Activated T-helper 1 cell treated with anti-CD3 and anti-CD28 coated beads, Interleukin-12 subunit alpha, Interleukin-12 subunit beta, Interleukin-2, Interleukin-4 antibody, amounts not matched to agents 30 ng/mL and 10 ng/mL and 1 ng/mL, durations not matched to agents 14 hours and 24 hours and 36 hours (primary cell): ENCODE data around the gene RAB15. TPM values are rescaled to one million over a fixed set of nuclear protein-coding genes. Genes with fewer than 3 reads are reported as not detected.

ENCODE experiments used
- DNase-seq: peaks from one replicate; pipeline ENCODE4 v3.0.0; 2021; ENCODE audit warnings: low spot score
- H3K27ac Mint-ChIP-seq: one replicate; pipeline ENCODE4 v1.8.0; 2021; ENCODE audit warnings: mild to moderate bottlenecking, mixed read lengths
- H3K27me3 Mint-ChIP-seq: one replicate; pipeline ENCODE4 v1.8.0; 2022; ENCODE audit warnings: mild to moderate bottlenecking, moderate library complexity, mixed read lengths; ENCODE audit not compliant: insufficient read depth
- H3K36me3 Mint-ChIP-seq: one replicate; pipeline ENCODE4 v1.8.0; 2021; ENCODE audit warnings: low read depth, mixed read lengths
- H3K4me1 Mint-ChIP-seq: one replicate; pipeline ENCODE4 v1.8.0; 2021; ENCODE audit warnings: low read depth, mixed read lengths
- H3K4me3 Mint-ChIP-seq: one replicate; pipeline ENCODE4 v1.8.0; 2021; ENCODE audit warnings: mild to moderate bottlenecking, moderate library complexity, mixed read lengths
- H3K9me3 Mint-ChIP-seq: one replicate; pipeline ENCODE4 v1.8.0; 2021; ENCODE audit warnings: mixed read lengths
- intact Hi-C: fragments of 100-400 bp; cut with micrococcal nuclease; formaldehyde crosslinking; loops from one replicate; pipeline ENCODE4 v1.15.1; 2024
- total RNA-seq: library from RNA; stranded (reverse); gene quantifications from 2 replicates; pipeline ENCODE4 v1.2.3, GENCODE V29; 2022

Gene RAB15
- total RNA-seq, 1 donor from 2014 or later, result 5.7 TPM

DNA sequence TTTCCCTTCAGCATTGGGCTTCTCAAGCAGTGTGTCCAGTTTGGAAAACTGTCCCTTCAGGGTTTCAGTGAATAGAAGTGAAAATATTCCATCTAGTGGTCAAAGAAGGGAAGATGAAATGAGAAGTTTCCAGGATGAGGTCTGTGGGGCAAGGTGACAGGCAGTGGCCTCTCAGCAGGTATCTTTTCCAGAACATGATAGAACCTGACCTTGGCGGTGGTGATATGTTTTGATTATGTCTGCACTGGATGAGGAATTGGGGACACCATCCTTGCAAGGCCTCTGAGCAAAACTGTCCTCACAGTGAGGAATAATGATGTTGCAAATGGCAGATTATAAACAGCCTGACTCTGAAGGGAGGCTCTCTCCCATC, 34.3 kb downstream of the RAB15 start:
- peaks cover 34% of the 10 kb centered on the region for H3K36me3 Mint-ChIP-seq
- no peaks in the 10 kb centered on the region for H3K27me3 Mint-ChIP-seq
- intact Hi-C loops, result no loop called here
- H3K27ac Mint-ChIP-seq, result no peak overlapping the region
- no peak overlapping the region for H3K4me3 Mint-ChIP-seq
- no peaks in the 10 kb centered on the region for H3K9me3 Mint-ChIP-seq
- no peak for DNase-seq
- H3K4me1 Mint-ChIP-seq, result peaks cover 52% of the 10 kb centered on the region

DNA sequence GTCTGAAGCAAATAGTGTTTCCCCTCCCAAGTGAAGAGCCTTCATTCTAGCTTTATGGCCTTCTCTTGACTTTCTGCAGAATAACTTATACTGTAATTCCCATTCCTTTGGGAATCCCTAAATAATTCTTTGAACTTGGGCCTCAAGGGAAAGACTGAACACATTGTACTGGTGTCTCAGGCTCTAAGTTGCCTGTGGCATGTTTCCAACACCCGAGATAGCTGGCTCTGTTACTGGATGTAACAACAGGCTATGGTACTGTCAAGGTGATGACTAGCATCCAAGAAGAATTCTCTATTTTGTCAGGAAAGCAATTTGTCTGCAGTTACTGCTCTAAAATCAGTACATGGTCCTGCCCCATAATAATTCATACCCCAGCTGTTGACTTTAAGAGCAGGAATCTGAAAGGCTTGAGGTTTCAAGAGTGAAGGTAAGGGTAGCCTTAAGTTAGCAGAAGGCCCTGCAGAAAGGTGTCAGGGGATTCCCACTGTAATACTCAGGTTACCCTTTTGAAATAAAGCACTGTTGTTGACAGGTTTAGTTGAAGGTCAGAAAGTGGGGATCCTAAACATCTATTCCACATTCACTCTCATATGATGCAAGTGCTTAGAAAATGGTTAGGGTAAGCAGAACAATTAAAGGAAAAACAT, 34.8 kb downstream of the RAB15 start:
- Mint-ChIP-seq H3K27me3 (no peaks in the 10 kb centered on the region), H3K9me3 (no peaks in the 10 kb centered on the region), H3K4me3 (no peak overlapping the region), H3K36me3 (peaks cover 35% of the 10 kb centered on the region), H3K27ac (no peak overlapping the region), H3K4me1 (peaks cover 50% of the 10 kb centered on the region)
- no peak for DNase-seq
- intact Hi-C loops, result no loop called here

DNA sequence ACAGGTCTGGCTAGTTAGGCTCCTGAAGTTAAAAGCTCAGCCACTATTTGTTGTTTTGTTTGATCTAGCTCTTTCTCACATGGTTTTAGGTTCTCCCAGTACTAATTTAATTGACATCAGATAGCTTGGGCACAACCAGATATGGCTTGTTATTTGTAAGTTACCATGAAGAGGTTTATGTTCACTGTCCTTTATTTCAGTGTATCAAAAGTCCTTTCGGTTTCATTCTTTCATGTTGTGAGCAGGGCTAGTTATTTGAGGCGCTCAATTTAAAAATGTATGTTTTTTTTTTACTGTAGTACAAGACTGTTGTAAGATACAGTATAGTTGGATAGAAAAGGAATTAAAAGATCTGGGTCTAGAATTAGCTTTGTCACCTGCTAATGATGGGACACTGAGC, 36.6 kb downstream of the RAB15 start:
- H3K36me3 Mint-ChIP-seq, result peaks cover 43% of the 10 kb centered on the region
- H3K9me3 Mint-ChIP-seq, result no peaks in the 10 kb centered on the region
- peak overlapping the region; percentile 54 for H3K4me3 Mint-ChIP-seq
- H3K27ac Mint-ChIP-seq, result peak overlapping the region; percentile 57
- no peaks in the 10 kb centered on the region for H3K27me3 Mint-ChIP-seq
- intact Hi-C loops, result no loop called here
- peaks cover 50% of the 10 kb centered on the region for H3K4me1 Mint-ChIP-seq
- no peak for DNase-seq

DNA sequence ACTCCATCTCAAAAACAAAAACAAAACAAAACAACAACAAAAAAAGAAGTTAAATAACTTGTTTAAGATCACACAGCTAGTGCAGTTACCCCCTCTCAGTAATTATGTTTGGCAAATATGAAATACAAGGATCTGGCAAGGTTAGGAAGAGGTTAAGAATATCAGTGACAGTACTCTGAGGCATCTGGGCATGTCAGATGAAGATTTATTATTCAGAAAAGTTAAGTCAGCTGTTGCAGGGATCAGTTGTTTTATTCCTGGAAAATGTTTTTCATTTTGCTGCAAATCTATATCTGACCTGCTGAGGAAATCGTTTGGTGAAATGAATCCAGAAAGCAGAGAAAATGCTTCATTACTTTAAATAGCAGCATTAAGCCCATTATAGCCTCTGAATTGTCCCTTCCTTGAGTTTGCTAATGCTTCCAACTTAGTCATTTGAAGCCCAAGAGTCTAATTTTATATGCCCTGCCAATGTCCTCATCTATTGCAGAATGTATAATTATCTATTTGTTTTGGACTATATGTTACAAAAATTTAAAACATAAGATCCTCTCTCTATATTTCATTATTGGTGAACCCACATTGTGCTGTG, 37.7 kb downstream of the RAB15 start:
- H3K4me3 Mint-ChIP-seq, result no peak overlapping the region
- H3K36me3 Mint-ChIP-seq, result peaks cover 47% of the 10 kb centered on the region
- peaks cover 41% of the 10 kb centered on the region for H3K4me1 Mint-ChIP-seq
- H3K27ac Mint-ChIP-seq, result peak overlapping the region; percentile 36
- no peaks in the 10 kb centered on the region for H3K27me3 Mint-ChIP-seq
- no peak for DNase-seq
- intact Hi-C loops, result no loop called here
- no peaks in the 10 kb centered on the region for H3K9me3 Mint-ChIP-seq

DNA sequence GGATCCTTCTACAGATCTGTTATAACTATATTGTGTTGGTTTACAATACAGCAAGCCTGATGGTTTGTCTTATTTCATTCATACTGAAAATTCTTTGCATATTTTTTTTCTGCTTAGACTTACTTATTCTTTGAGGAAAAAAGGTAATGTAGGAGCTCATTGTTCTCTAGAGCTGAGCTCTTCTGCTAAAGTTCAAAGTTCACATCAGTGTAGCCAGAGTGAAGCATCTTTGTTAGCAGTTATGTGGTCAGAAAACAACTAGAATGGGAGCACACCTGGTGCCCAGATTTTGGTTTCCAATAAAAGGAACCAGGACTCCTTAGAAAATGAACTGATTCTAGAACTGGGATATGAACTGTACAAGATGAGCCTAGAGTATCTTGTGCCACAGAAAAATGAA, 39.9 kb downstream of the RAB15 start:
- Mint-ChIP-seq H3K9me3 (no peaks in the 10 kb centered on the region), H3K27me3 (no peaks in the 10 kb centered on the region), H3K27ac (no peak overlapping the region), H3K36me3 (peaks cover 35% of the 10 kb centered on the region), H3K4me3 (no peak overlapping the region), H3K4me1 (peaks cover 31% of the 10 kb centered on the region)
- intact Hi-C loops, result no loop called here
- DNase-seq, result no peak

DNA sequence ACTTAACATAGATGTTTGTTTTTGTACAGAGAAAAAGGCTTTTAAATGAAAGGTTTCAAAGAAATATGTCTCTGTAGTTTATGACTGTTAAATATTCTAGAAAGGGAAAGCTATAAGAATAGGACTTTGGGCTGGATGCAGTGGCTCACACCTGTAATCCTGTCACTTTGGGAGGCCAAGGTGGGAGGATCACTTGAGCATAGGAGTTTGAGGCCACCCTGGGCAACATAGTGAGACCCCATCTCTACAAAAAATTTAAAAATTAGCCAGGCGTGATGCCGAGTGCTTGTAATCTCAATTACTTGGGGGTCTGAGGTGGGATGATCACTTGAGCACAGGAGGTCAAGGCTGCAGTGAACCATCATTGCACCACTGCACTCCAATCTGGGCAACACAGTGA, 41.0 kb downstream of the RAB15 start:
- H3K4me3 Mint-ChIP-seq, result no peak overlapping the region
- intact Hi-C loops, result no loop called here
- peaks cover 38% of the 10 kb centered on the region for H3K36me3 Mint-ChIP-seq
- H3K27ac Mint-ChIP-seq, result no peak overlapping the region
- H3K4me1 Mint-ChIP-seq, result peaks cover 30% of the 10 kb centered on the region
- H3K27me3 Mint-ChIP-seq, result no peaks in the 10 kb centered on the region
- DNase-seq, result no peak
- no peaks in the 10 kb centered on the region for H3K9me3 Mint-ChIP-seq

DNA sequence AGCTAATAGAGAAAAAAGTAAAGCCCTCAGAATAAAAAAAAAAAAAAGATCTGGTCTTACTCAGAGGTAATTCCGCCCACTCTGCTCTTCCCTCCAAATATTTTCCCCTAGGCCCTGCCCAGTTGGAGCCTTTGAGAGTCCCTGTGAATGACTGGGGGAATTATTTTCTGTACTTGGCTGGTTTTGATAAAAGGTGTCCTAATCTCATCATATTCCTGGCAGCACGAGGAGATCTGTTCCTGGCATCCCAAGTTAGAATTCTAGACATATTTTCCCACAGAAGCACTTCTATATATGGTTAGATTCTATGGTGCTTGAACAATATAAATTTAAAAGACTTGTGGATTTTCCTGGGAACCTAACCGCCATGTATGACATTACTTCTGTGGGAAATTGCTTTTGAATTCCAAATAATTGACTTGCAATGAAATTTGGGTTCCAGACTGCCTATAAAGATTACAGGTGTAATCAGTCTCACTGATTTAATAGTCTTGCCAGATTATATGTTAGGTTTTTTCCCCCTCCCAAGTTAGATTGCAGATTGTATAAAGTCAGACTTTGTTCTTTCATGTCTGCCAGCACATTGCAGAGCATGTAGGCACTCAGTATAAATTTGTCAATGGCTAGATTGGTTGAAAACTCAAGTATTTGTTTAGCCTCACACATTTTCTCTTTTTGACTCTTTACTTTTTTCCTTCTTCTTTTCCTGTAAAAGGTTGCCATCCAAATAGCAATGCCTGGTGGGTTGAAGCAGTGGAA, 41.9 kb downstream of the RAB15 start:
- peak overlapping the region; percentile 31 for H3K27ac Mint-ChIP-seq
- peak overlapping the region; percentile 5 for H3K4me3 Mint-ChIP-seq
- intact Hi-C loops, result no loop called here
- H3K4me1 Mint-ChIP-seq, result peaks cover 26% of the 10 kb centered on the region
- H3K36me3 Mint-ChIP-seq, result peaks cover 35% of the 10 kb centered on the region
- no peak for DNase-seq
- H3K9me3 Mint-ChIP-seq, result no peaks in the 10 kb centered on the region
- H3K27me3 Mint-ChIP-seq, result no peaks in the 10 kb centered on the region

DNA sequence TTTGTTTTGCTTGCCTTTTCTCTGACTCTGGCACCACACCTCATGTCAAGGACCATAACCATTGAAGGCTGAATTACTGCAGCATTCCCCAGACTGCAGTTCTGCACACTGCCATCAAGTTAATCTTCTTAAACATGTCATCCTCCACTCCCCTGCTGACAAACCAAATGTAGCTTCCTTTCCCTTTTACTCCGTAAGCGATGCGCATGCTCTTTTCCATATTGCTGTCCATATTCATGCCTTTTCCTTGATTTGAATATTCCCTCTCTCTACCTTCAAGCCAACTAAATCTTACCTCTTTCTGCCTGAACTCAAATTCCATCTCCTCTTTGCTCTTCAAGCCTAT, 43.1 kb downstream of the RAB15 start:
- H3K36me3 Mint-ChIP-seq, result peaks cover 31% of the 10 kb centered on the region
- intact Hi-C loops, result loop anchor here (1.0 to 5.0 kb wide), 4 partner anchors 15 to 173 kb away; partner anchors contain the start of genes FNTB, MAX and RAB15

DNA sequence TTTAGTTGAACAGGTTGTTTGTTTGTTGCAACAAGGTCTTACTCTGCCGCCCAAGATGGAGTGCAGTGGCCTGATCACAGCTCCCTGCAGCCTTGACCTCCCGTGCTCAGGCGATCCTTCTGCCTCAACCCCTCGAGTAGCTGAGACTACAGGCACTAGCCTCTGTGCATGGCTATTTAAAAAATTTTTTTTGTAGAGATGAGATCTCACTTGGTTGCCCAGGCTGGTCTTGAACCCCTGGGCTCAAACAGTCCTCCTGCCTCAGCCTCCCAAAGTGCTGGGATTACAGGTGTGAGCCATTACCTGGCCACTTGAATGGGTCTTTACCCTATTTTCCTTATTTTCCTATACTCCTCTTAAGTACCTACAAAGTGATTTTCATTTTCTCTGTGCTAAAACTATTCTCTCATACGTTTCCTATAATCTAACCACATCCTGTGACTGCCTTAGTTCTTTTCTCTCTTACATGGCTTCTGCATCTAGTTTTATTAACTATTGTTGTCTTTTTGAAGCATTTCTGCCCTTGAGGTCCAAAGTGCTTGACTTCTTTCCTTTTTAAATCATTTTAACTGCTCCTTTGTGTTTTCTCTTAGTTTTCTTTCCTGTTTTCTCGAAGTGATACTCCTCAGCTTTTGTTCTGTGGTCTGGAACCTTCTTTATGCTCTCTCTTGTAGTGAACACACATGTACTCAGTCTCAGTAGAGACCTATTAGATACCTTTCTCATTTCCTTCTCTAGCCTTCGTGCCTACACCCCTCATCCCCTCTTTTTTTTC, 43.7 kb downstream of the RAB15 start:
- no peak for DNase-seq
- Mint-ChIP-seq H3K4me3 (no peak overlapping the region), H3K36me3 (peaks cover 31% of the 10 kb centered on the region), H3K27me3 (no peaks in the 10 kb centered on the region), H3K4me1 (peaks cover 25% of the 10 kb centered on the region), H3K9me3 (no peaks in the 10 kb centered on the region), H3K27ac (no peak overlapping the region)
- intact Hi-C loops, result loop anchor here (1.0 to 5.0 kb wide), 5 partner anchors 14 to 174 kb away; partner anchors contain the start of genes CHURC1, FNTB, MAX and RAB15

More for the DNA sequence above, 43.1 kb downstream of the RAB15 start:
- peaks cover 21% of the 10 kb centered on the region for H3K4me1 Mint-ChIP-seq
- peak; percentile 6 for DNase-seq
- H3K4me3 Mint-ChIP-seq, result no peak overlapping the region
- no peak overlapping the region for H3K27ac Mint-ChIP-seq
- H3K9me3 Mint-ChIP-seq, result no peaks in the 10 kb centered on the region
- no peaks in the 10 kb centered on the region for H3K27me3 Mint-ChIP-seq

DNA sequence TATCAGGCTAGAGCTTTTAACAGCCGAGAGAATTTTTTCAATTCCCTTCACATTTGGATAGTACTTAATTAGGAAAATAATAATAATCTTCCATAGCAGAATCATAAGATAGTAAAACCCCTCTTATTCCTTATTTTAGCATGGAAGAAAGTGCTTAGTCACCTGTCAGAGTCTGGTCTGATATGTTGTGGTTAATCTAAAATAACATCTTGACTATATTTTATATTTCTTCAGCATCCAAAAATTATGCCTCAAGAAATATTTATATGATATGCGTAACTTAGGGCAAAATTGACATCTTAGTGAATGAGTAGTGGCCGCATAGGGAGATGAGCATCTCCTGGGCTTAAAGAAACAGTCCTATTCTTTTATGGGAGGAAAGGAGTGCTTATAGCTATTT, 45.1 kb downstream of the RAB15 start:
- Mint-ChIP-seq H3K4me3 (no peak overlapping the region), H3K27me3 (no peaks in the 10 kb centered on the region), H3K4me1 (peaks cover 25% of the 10 kb centered on the region)

DNA sequence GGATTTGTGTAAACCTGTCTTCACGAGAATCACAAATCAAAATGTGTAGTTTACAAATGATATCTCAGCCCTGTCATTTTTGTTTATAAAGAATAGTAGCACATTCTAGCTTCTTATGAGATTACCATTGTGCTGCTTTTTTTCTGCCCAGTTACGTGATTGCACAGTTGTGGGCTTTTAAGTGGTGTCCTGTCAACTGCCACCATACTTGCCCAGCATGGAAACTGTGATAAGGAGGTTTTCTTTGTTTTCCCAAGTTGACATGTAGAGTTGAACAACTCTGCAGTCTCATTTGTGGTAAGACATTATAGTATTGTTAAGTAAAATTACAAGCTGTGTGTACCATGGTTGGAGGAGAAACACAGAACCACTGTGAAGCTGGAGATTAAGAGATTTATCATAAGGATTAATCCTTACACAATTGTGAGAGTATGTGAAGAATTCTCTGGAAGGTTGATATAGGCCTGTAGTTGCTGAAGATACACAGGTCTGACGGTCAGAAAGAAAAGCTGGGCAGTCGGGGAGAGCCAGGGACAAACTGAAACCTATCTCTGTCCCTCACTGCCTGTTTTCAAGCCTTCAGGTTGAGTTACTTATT, 45.6 kb downstream of the RAB15 start:
- peaks cover 27% of the 10 kb centered on the region for H3K36me3 Mint-ChIP-seq
- H3K27ac Mint-ChIP-seq, result peak overlapping the region; percentile 70
- no peaks in the 10 kb centered on the region for H3K9me3 Mint-ChIP-seq
- no peak overlapping the region for H3K4me3 Mint-ChIP-seq
- H3K4me1 Mint-ChIP-seq, result peaks cover 29% of the 10 kb centered on the region
- H3K27me3 Mint-ChIP-seq, result no peaks in the 10 kb centered on the region
- intact Hi-C loops, result loop anchor here (5.0 kb wide), 3 partner anchors 46 to 176 kb away; partner anchors contain the start of genes FNTB, MAX and RAB15
- no peak for DNase-seq

More for the DNA sequence above, 45.1 kb downstream of the RAB15 start:
- H3K9me3 Mint-ChIP-seq, result no peaks in the 10 kb centered on the region
- H3K36me3 Mint-ChIP-seq, result peaks cover 29% of the 10 kb centered on the region
- no peak overlapping the region for H3K27ac Mint-ChIP-seq
- no peak for DNase-seq
- intact Hi-C loops, result loop anchor here (5.0 kb wide), 3 partner anchors 45 to 175 kb away; partner anchors contain the start of genes FNTB, MAX and RAB15

DNA sequence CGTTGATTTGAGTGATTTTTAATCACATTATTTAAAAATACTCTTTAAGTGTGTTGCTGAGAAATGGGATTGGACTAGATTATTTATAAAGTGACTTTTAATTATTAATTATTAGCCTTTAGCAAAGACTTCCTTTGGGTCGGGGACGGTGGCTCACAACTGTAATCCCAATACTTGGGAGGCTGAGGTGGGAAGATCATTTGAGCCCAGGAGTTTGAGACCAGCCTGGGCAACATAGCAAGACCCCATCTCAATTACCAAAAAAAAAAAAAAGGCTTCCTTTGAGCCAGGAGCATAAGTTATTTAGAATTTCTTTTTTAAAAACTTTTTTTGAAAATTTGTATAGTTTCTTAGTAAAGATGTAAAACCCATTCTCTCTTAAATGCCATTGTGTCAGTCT, 49.1 kb downstream of the RAB15 start:
- Mint-ChIP-seq H3K4me1 (peaks cover 47% of the 10 kb centered on the region), H3K9me3 (no peaks in the 10 kb centered on the region)

More for the DNA sequence above, 49.1 kb downstream of the RAB15 start:
- intact Hi-C loops, result no loop called here
- Mint-ChIP-seq H3K4me3 (no peak overlapping the region), H3K27me3 (no peaks in the 10 kb centered on the region), H3K27ac (no peak overlapping the region), H3K36me3 (peaks cover 25% of the 10 kb centered on the region)
- no peak for DNase-seq
